Endothelial cell of umbilical vein (primary cell): ENCODE results near the gene IKZF4. TPM values are rescaled to one million over a fixed set of nuclear protein-coding genes. Genes with fewer than 3 reads are reported as not detected.

Experiments used
- BruUV-seq: library from RNA; stranded (reverse); fragments of 400-500 nt; replicated peaks from 2 replicates; lab custom pipeline; 2021; lab: Mats Ljungman, UMichigan
- CTCF ChIA-PET: fragments of 300-600, 350-600 bp; sonication (Branson Sonifier 250); formaldehyde crosslinking; loops from one replicate; lab custom pipeline; 2021; ENCODE audit warnings: antibody characterized with exemption, inconsistent platforms; lab: Charles Lee
- POLR2A ChIA-PET: fragments of 300-600, 350-600 bp; sonication (Branson Sonifier 250); formaldehyde crosslinking; loops from one replicate; lab custom pipeline; 2021; ENCODE audit warnings: antibody characterized with exemption, inconsistent platforms; lab: Charles Lee
- DNase-seq: peaks from one replicate; pipeline ENCODE4 v3.0.0-alpha.2; 2011; ENCODE audit warnings: low read depth, low spot score
- FAIRE-seq: peaks from 2 replicates; lab custom pipeline; 2011; peaks lifted over from hg19 to GRCh38; lab: Jason Lieb, UNC
- H2AFZ ChIP-seq: 2 replicates; pipeline ENCODE4 v1.6.0; 2012; ENCODE audit warnings: low read depth, low read length, control low read depth, inconsistent platforms
- H3K27ac ChIP-seq: 2 replicates; pipeline ENCODE4 v1.5.1; 2011; ENCODE audit warnings: low read depth, mild to moderate bottlenecking, control low read depth, low read length, moderate library complexity; ENCODE audit not compliant: insufficient read depth
- H3K27me3 ChIP-seq, 2 experiments: 2 replicates each; pipeline versions ENCODE4 v1.6.0 to v1.6.1; 2011; ENCODE audit warnings: low read length in 2 of 2, mixed read lengths in 1 of 2; ENCODE audit not compliant: control insufficient read depth in 2 of 2, insufficient read depth in 2 of 2
- H3K36me3 ChIP-seq, 2 experiments: 2 replicates in 1 of 2; 3 replicates in 1 of 2; pipeline ENCODE4 v1.5.1; 2011; ENCODE audit warnings: low read length in 2 of 2, mild to moderate bottlenecking in 1 of 2, moderate library complexity in 1 of 2; ENCODE audit not compliant: control insufficient read depth in 2 of 2, insufficient read depth in 2 of 2; ENCODE audit errors: extremely low read depth in 1 of 2
- H3K4me1 ChIP-seq: 3 replicates; pipeline ENCODE4 v1.5.1; 2011; ENCODE audit warnings: mild to moderate bottlenecking, low read length; ENCODE audit not compliant: control insufficient read depth, insufficient read depth; ENCODE audit errors: extremely low read depth
- H3K4me2 ChIP-seq: 2 replicates; pipeline ENCODE4 v1.6.1; 2011; ENCODE audit warnings: low read length, control low read depth, mixed read lengths; ENCODE audit not compliant: insufficient read depth
- H3K4me3 ChIP-seq, 3 experiments: fragments of 200-600 bp in 1 of 3; sonication (generic), shearing (Covaris generic) in 1 of 3; replicated peaks in 1 of 3; 2 replicates each; pipeline ENCODE4 v1.5.1; 2011 to 2016; ENCODE audit warnings: control low read depth in 3 of 3, low read length in 3 of 3, mild to moderate bottlenecking in 2 of 3, inconsistent platforms in 1 of 3, low read depth in 1 of 3, moderate library complexity in 1 of 3; ENCODE audit not compliant: insufficient read depth in 1 of 3
- H3K79me2 ChIP-seq: 2 replicates; pipeline ENCODE4 v1.6.0; 2012; ENCODE audit warnings: low read length, inconsistent platforms; ENCODE audit not compliant: control insufficient read depth, insufficient read depth
- H3K9ac ChIP-seq: replicated peaks from 2 replicates; pipeline ENCODE3; 2011; ENCODE audit warnings: low read length, control low read depth; ENCODE audit not compliant: insufficient read depth; ENCODE audit errors: extremely low read depth
- H3K9me1 ChIP-seq: replicated peaks from 3 replicates; pipeline ENCODE4 v1.6.0; 2011; ENCODE audit warnings: mild to moderate bottlenecking, low read length; ENCODE audit not compliant: control insufficient read depth, insufficient read depth; ENCODE audit errors: extremely low read depth
- H3K9me3 ChIP-seq: replicated peaks from 2 replicates; pipeline ENCODE4 v1.5.1; 2012; ENCODE audit warnings: low read length, inconsistent platforms; ENCODE audit not compliant: control insufficient read depth, insufficient read depth
- H4K20me1 ChIP-seq: replicated peaks from 2 replicates; pipeline ENCODE3; 2011; ENCODE audit warnings: mild to moderate bottlenecking, low read length; ENCODE audit not compliant: control insufficient read depth, insufficient read depth; ENCODE audit errors: extremely low read depth
- EZH2 ChIP-seq: IDR thresholded peaks from 2 replicates; pipeline ENCODE4 v1.6.1; 2012; ENCODE audit warnings: borderline replicate concordance, low read depth, mild to moderate bottlenecking, moderate library complexity, low read length, inconsistent platforms; ENCODE audit not compliant: severe bottlenecking
- FOS ChIP-seq: IDR thresholded peaks from 2 replicates; pipeline ENCODE4 v1.6.1; 2011; ENCODE audit warnings: mild to moderate bottlenecking, low read length, moderate library complexity, borderline replicate concordance; ENCODE audit not compliant: insufficient read depth
- GATA2 ChIP-seq: IDR thresholded peaks from 2 replicates; pipeline ENCODE4 v1.7.0; 2011; ENCODE audit warnings: low read depth, mild to moderate bottlenecking, moderate library complexity, mixed read lengths, low read length; ENCODE audit not compliant: insufficient read length, insufficient read depth
- JUN ChIP-seq: IDR thresholded peaks from 2 replicates; pipeline ENCODE4 v1.6.1; 2011; ENCODE audit warnings: borderline replicate concordance, low read depth; ENCODE audit not compliant: insufficient read length, insufficient read depth
- MYC ChIP-seq: IDR thresholded peaks from one replicate; pipeline ENCODE4 v1.6.1; 2011; ENCODE audit warnings: mild to moderate bottlenecking, low read depth, low read length
- POLR2A ChIP-seq: IDR thresholded peaks from 2 replicates; pipeline ENCODE4 v1.6.1; 2012; ENCODE audit warnings: low read depth, mild to moderate bottlenecking, control low read depth, low read length
- POLR2AphosphoS5 ChIP-seq: IDR thresholded peaks from 2 replicates; pipeline ENCODE4 v1.6.1; 2012; ENCODE audit warnings: low read depth, mild to moderate bottlenecking, control low read depth, low read length, moderate library complexity; ENCODE audit not compliant: insufficient read depth
- dilution Hi-C: fragments of 300-500 bp; cut with MboI; formaldehyde crosslinking; loops from one replicate; pipeline ENCODE4 v1.15.0; 2019; ENCODE audit warnings: low sequenced_read_pairs; ENCODE audit not compliant: extremely low pct_ligation_motif_present
- intact Hi-C: fragments of 100-400 bp; cut with micrococcal nuclease; formaldehyde crosslinking; loops from one replicate; pipeline ENCODE4 v1.10.0; 2022
- polyA plus RNA-seq, 4 experiments: library from polyadenylated mRNA; depleted of rRNA in 3 of 4; stranded (reverse) in 3 of 4; unstranded in 1 of 4; fragments of >200 nt; gene quantifications; 2 replicates each; pipeline versions ENCODE4 v1.2.1 to v1.2.3, GENCODE V29; 2011 to 2012; ENCODE audit warnings: missing spikeins in 1 of 4
- total RNA-seq: library from RNA; stranded (reverse); gene quantifications from 2 replicates; pipeline ENCODE4 v1.2.3, GENCODE V29; 2021
- TF ChIP-seq, protein P1 (sequence below): IDR thresholded peaks from 2 replicates; pipeline ENCODE4 v1.6.1; 2011; ENCODE audit not compliant: insufficient read depth, insufficient read length
- TF ChIP-seq, protein P2 (sequence below), 2 donors: IDR thresholded peaks; 1 replicate in 1 of 2; 2 replicates in 1 of 2; pipeline ENCODE4 v1.5.1; 2011; ENCODE audit warnings: low read length in 2 of 2, mild to moderate bottlenecking in 2 of 2, moderate library complexity in 2 of 2, control low read depth in 1 of 2, inconsistent platforms in 1 of 2, low read depth in 1 of 2; ENCODE audit not compliant: insufficient read depth in 1 of 2; ENCODE audit errors: extremely low read depth in 1 of 2

The IKZF4 gene
- total and polyA plus RNA-seq, 2 donors (not counting 3 experiments of a cell fraction or from before 2014, with no cell fraction given): 3.4 to 5.4 TPM

DNA sequence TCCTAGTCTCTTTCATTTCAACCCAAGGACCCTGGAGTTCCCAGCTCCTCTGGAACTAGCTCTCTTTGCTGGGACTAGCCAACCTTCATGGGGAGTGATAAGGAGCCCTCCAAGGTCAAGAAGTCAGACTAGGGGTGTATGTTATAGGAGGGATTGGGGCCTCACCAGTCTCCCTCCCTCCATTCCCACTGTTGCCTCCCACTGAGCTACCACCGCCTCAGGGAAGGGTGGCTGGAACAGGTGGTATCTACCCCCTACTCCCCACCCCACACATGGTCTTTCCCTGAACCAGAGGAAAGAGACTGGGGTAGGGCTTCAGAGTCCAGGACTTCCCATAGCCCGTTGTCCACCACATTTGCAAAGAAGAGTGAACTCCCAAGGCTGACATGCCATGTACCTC is 61.5 kb downstream of the IKZF4 start:
- no peaks in the 10 kb centered on the region for H3K9me1 ChIP-seq
- POLR2A ChIA-PET: no interaction called here
- dilution Hi-C loops: no loop called here

More for the DNA sequence above, 61.5 kb downstream of the IKZF4 start:
- Histone ChIP-seq H3K79me2 (no peaks in the 10 kb centered on the region), H2AFZ (no peak overlapping the region), H3K27me3 (peaks cover 2 to 4% of the 10 kb centered on the region in 2 experiments), H3K4me2 (no peak overlapping the region), H4K20me1 (no peaks in the 10 kb centered on the region), H3K36me3 (no peaks in the 10 kb centered on the region), H3K9me3 (no peaks in the 10 kb centered on the region), H3K4me3 (no peak overlapping the region), H3K9ac (no peak overlapping the region), H3K27ac (no peak overlapping the region), H3K4me1 (peaks cover 10% of the 10 kb centered on the region)
- FAIRE-seq (no peak), DNase-seq (no peak)
- no TSS peak for BruUV-seq
- no peak for TF ChIP-seq FOS
- TF ChIP-seq, protein P1, sequence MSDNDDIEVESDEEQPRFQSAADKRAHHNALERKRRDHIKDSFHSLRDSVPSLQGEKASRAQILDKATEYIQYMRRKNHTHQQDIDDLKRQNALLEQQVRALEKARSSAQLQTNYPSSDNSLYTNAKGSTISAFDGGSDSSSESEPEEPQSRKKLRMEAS: no peak
- no peak for TF ChIP-seq POLR2A
- TF ChIP-seq POLR2AphosphoS5: no peak
- TF ChIP-seq JUN: no peak
- TF ChIP-seq EZH2: no peak
- no peak for TF ChIP-seq GATA2
- no peak for TF ChIP-seq MYC
- TF ChIP-seq, protein P2, sequence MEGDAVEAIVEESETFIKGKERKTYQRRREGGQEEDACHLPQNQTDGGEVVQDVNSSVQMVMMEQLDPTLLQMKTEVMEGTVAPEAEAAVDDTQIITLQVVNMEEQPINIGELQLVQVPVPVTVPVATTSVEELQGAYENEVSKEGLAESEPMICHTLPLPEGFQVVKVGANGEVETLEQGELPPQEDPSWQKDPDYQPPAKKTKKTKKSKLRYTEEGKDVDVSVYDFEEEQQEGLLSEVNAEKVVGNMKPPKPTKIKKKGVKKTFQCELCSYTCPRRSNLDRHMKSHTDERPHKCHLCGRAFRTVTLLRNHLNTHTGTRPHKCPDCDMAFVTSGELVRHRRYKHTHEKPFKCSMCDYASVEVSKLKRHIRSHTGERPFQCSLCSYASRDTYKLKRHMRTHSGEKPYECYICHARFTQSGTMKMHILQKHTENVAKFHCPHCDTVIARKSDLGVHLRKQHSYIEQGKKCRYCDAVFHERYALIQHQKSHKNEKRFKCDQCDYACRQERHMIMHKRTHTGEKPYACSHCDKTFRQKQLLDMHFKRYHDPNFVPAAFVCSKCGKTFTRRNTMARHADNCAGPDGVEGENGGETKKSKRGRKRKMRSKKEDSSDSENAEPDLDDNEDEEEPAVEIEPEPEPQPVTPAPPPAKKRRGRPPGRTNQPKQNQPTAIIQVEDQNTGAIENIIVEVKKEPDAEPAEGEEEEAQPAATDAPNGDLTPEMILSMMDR (IDR thresholded peaks at IDR 0.05; ENCODE audit: extremely low read depth in 1 of 2, insufficient read depth in 1 of 2, low read depth in 1 of 2, low read length in 2 of 2): no peak
- intact Hi-C loops: no loop called here
- CTCF ChIA-PET: interaction anchor here (1.2 to 5.0 kb wide), 3 partner anchors 21 to 286 kb away, joined by 3 to 59 read pairs (median 3); partner anchors contain the start of gene PA2G4
